HG02973 (cell line): Measurements from ENCODE around the gene TMEM94.
"Not testable (repeated sequence)": the region's sequence is repeated elsewhere in the genome, so short reads cannot be mapped to it uniquely, and the experiment has no call there.

Experiments
- ATAC-seq: cut with Tn5 transposase; IDR thresholded peaks from one replicate; pipeline ENCODE4 v1.9.1; 2021; ENCODE audit warnings: moderate library complexity; ENCODE audit not compliant: unreplicated experiment

Gene TMEM94

GRCh38 chr17:75509528-75510258, 53.3 kb downstream of the TMEM94 start:
- ATAC-seq = no peak

- ATAC-seq = no peak
Observed at GRCh38 chr17:75511270-75511609, 54.8 kb downstream of the TMEM94 start.

GRCh38 chr17:75511610-75512575, 55.5 kb downstream of the TMEM94 start:
- no peak for ATAC-seq

- no peak for ATAC-seq
Observed at GRCh38 chr17:75512926-75513640, 56.6 kb downstream of the TMEM94 start.

GRCh38 chr17:75513641-75514000, 57.2 kb downstream of the TMEM94 start:
- no peak for ATAC-seq

- ATAC-seq = no peak
Observed at GRCh38 chr17:75514299-75514918, 58.0 kb downstream of the TMEM94 start.

GRCh38 chr17:75514919-75515495, 58.6 kb downstream of the TMEM94 start:
- ATAC-seq = peak; percentile 2

- ATAC-seq = peak; percentile 38
Observed at GRCh38 chr17:75515496-75516254, 59.2 kb downstream of the TMEM94 start, which contains the start of gene CASKIN2. Gene CASKIN2, minus strand, starts transcription at chr17:75515537. Its CDS starts 1,733 bp downstream, at chr17:75513804.

- ATAC-seq = peak; percentile 58
Observed at GRCh38 chr17:75516255-75516618, 59.8 kb downstream of the TMEM94 start, which contains the start of gene TSEN54. Gene TSEN54, plus strand, starts transcription at chr17:75516528. Its CDS starts 33 bp downstream, at chr17:75516561.

GRCh38 chr17:75516619-75517296, 60.3 kb downstream of the TMEM94 start:
- ATAC-seq = peak; percentile 10

- ATAC-seq = no peak
Observed at GRCh38 chr17:75517297-75517865, 60.9 kb downstream of the TMEM94 start.

- no peak for ATAC-seq
Observed at GRCh38 chr17:75518201-75518600, 61.8 kb downstream of the TMEM94 start.

GRCh38 chr17:75518983-75519537, 62.6 kb downstream of the TMEM94 start:
- no peak for ATAC-seq

GRCh38 chr17:75520413-75520812, 64.0 kb downstream of the TMEM94 start:
- not testable (repeated sequence) for ATAC-seq

- ATAC-seq = no peak
Observed at GRCh38 chr17:75521290-75521689, 64.9 kb downstream of the TMEM94 start.

- ATAC-seq = no peak
Observed at GRCh38 chr17:75521951-75522727, 65.7 kb downstream of the TMEM94 start.

- no peak for ATAC-seq
Observed at GRCh38 chr17:75523647-75524046, 67.2 kb downstream of the TMEM94 start.
